Glomerular visceral epithelial cell (primary cell): ENCODE measurements around the gene ATP13A2.

Experiments
- DNase-seq: peaks from one replicate; pipeline ENCODE4 v3.0.0-alpha.2; 2016; ENCODE audit errors: extremely low spot score

Gene ATP13A2

DNA sequence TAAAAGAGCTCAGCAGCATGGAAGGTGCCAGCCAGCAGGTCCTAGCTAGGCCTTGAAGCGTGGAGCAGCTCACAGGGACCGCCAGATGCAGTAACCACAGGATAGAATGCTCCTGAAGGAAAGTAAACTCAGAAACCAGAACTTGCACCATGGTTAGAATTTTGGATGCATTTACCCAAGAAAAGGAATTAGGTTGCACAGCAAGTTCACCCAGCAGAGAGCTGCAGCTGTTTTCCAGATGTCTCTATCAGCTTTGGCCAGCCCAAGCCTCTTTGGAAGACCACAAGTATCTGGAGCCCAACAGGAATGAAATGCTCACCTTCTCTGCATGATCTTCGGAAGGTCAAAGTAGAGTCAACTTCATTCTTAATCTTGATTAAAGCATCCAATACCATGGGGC lies 21.0 kb upstream of the ATP13A2 start:
- DNase-seq: no peak

DNA sequence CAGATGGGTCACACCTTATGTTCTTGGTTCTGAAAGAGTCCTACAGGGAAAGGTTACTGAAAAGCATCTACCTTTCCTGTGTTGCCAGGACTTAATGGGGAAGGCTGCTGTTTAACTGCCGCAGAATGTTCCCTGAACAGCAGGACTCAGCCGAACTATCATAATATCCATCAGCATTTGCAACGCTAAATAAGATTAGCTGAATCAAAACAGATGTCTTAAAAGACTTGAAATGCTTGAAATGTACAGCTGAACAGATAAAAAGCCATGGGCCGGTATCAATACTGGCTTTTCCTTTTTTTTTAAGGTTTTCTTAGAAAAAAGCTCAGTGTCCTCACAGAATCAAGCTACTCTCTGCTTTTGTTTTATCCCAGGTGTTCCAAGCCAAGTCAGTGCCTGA lies 19.7 kb upstream of the ATP13A2 start:
- DNase-seq: no peak

- no peak for DNase-seq
These were observed 18.5 kb upstream of the ATP13A2 start for GRCh38 chr1:17030206-17030605.

DNA sequence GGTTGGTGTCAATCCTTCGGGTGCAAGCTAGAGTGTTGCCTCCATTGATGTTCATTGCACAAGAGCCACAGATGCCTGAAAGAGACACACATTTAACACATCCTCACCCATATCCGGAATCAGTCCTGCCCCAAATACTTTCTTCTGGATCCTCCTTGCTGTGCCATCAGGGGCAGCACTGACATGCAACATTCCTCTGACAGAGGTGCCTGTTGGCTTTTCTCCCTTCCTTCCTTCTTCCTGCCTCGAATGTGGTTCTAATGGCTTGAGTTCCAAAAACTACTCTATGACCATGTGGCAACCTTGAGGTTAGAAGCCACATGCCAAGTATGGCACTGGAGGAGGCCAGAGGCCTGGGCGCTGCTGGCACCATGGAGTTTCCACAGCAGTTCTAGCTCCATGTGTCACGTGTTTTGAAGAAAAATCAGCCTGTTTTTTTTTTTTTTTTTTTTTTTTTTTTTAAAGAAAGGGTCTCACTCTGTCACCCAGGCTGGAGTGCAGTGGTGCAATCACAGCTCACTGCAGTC lies 17.0 kb upstream of the ATP13A2 start:
- DNase-seq: no peak

- DNase-seq: no peak
These were observed 16.2 kb upstream of the ATP13A2 start for GRCh38 chr1:17027900-17028299.

DNA sequence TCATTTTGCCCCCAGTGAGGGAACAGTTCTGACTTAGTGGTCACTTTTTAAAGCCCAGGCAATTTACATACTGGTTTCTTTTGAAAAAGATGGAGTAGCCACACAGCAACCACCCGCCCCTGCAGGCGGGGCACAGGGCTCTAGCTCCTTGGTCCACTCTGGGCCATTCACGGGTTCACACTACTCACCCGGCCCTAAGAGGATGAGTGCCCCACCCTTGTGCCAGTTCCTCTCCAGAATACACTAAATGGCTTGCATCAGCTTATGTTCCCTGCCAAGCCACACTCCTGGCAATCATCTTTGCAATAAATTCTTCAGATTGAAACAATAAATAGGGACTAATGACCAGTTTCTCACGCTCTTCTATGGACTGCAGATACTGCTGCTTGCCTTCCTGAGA lies 15.7 kb upstream of the ATP13A2 start:
- DNase-seq: no peak

DNA sequence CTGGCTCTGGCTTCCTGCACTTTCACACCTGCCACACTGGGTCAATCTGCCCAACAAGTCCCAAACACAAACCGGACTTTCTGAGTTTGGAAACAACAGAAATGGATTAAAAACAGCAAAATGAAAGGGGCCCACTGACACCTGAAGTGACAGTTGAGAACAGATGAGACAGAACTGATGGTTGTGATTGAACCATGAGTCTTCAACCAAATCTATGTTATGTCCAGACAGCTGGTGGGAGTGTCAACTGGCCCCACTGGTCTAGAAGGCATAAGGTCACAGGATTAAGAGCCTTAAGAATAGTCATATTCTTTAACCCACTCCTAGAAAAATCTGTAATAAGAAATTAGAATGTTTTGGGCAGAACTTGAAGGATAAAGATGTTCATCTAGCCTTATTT lies 13.0 kb upstream of the ATP13A2 start:
- no peak for DNase-seq

GRCh38 chr1:17023573-17023972 lies 11.8 kb upstream of the ATP13A2 start:
- no peak for DNase-seq

DNA sequence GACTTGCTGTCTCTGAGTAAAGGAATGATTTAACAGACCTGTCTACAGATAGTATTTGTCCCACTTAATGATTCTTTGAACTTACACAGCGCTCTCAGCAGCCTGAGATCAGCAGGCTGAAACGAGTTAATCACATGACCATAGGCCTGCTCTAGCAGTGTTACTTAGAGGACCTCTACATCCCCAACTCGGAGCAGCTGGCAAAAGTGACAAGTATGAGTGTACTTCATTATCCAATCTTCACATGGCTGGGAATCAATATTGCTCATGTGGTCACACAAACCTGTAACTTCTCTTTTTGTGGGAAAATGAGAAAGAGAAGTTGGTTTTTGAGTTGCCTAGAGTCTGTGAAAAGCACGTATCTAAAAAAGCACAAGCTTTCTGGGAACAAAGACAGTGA lies 11.4 kb upstream of the ATP13A2 start:
- no peak for DNase-seq

DNA sequence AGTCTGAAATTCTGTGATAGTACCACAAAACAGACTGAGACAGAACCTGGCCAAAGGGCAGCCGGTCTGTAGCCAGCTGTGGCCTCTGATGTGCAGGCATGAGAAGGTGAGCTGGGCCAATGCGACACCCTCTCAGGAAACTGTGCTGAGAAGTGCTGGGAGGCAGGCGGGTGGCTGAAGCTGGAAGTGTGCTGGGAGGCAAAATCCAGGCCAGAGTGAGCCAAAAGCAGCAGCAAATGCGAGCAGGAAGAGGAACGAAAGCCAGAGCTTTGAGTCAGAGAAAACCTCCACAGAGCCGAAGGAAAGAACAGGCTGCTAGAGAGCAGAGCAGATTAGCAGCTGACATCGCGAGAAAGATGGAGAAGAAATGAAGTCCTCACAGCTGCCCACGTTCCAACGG lies 10.2 kb upstream of the ATP13A2 start:
- no peak for DNase-seq

DNA sequence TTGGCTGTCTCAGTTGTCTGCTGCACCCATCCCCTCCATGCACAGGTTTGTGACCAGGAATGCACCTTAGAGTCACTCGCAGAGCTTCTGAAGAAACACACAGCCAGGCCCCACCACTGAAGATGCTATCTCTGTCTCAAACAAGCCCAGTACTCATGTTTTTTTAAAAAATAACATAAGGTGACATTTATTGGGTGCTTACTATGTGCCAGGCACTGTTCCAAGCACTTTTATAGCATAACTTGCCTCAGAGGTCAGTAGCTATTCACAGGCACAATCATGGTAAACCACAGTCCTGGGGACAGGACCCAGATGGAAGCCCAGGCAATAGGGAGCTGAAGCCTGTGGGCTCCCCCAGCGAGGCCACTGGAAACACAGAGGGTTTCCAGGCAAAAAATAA lies 8.8 kb upstream of the ATP13A2 start:
- DNase-seq: no peak

DNA sequence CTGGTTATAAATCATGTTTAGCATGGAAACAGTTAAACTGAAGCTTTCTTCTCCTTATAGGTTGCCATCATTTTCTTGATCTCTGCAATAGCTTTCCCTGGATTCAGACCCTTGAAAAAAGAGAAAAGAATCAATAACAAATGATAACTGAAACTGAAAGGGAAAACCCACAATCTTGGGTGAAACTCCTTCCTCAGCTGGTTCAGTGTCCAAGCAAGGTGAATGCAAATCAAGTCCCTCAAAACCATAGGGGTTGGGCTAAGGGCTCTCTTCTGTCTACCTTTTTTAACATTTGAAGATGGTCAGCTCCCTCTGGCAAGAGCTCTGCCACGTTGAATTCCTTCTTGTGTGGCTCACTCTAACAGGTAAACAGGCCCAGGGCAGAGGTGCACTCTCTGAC lies 7.1 kb upstream of the ATP13A2 start:
- no peak for DNase-seq

GRCh38 chr1:17017435-17017834 lies 5.7 kb upstream of the ATP13A2 start:
- no peak for DNase-seq

- peak; percentile 54 for DNase-seq
These were observed 4.6 kb upstream of the ATP13A2 start for GRCh38 chr1:17016317-17016661.

DNA sequence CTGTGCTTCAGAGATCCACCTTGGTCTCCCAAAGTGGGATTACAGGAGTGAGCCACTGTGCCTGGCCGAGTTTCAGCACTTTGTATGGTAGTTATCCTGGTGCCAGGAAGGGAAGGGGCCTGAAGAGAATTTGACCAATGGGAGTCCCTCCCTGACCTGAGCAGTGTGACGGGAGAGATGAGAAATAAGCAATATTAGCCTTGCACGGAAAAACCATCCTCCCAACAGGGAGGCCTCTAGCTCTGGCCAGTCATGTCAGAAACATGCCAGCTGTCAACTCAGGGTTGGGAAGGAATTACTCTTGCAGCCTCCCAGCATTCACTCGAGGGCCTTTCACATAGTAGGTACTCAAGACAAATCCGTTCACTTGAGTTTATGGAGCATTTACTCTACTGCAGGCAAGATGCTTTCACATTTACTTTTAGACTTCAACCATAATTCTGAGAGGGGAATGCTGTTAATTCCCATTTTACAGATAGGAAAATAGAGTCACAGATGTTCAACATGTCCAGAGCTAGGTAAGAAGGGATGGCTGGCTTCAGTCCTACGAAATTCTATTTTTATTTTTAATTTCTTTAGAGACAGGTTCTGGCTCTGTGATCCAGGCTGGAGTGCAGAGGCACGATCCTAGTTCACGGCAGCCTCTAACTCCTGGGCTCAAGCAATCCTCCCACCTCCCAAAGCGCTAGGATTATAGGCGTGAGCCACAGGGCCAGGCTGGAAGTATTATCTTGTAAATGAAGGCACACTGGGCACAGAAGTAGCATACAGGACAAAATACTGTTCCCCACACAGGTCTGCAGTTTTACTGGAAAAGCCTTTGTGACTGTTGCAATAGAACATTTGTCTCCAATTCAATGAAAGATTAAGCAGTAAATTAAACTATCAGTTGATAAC lies 3.2 kb upstream of the ATP13A2 start:
- no peak for DNase-seq

GRCh38 chr1:17013491-17014320 lies 2.0 kb upstream of the ATP13A2 start:
- DNase-seq: peak; percentile 89

DNA sequence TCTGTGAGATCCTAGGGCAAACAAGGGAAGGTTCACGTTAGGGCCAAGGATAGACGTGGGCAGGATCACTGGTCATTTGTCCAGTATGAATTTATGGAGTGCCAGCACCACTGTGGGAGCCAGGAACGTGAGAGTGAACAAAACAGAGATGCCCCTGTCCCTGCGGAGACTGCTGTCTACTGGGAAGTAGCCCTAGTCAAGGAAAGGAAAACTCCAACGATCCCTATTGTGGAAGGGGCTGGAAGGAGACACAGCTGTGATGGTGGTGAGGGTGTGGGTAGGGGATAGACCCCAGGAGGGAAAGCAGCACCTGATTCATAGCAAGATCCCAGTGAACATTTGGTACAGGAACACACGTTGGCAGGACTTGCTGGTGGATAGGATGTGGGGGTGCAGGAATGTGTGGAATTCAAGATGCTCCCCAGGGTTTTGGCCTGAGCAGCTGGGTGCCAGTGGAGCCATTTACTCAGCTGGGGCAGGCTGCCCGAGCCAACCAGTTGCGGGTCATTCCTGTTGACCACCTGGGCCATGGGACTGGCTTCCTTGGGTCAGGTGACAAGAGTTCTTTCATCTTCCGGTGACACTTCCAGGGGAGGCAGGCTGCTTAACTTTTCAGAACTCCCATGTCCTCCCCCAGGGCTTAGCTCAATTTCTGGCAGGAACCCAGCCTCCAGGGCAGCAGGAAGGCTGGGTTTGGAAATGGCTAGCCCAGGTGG lies 1.2 kb upstream of the ATP13A2 start:
- peak; percentile 92 for DNase-seq

DNA sequence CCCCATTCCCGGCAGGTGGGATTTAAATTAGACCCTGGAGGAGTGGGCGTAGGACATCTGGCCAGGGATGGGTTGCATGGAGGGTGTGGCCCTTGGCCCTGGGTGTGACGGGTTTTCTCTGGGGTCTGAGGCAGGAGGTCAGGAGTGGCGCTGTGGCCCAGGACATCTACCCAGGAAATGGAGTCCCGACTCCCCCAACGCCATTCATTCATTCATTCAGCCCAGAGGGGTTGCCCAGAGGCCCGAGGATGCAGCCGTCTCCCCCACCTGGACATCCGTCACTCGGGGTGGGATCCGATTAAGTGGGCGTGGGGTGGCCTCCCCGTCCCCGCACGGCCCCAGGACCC lies 663 bp downstream of the ATP13A2 start:
- DNase-seq: no peak

GRCh38 chr1:17009706-17010105 lies 2.0 kb downstream of the ATP13A2 start:
- no peak for DNase-seq

DNA sequence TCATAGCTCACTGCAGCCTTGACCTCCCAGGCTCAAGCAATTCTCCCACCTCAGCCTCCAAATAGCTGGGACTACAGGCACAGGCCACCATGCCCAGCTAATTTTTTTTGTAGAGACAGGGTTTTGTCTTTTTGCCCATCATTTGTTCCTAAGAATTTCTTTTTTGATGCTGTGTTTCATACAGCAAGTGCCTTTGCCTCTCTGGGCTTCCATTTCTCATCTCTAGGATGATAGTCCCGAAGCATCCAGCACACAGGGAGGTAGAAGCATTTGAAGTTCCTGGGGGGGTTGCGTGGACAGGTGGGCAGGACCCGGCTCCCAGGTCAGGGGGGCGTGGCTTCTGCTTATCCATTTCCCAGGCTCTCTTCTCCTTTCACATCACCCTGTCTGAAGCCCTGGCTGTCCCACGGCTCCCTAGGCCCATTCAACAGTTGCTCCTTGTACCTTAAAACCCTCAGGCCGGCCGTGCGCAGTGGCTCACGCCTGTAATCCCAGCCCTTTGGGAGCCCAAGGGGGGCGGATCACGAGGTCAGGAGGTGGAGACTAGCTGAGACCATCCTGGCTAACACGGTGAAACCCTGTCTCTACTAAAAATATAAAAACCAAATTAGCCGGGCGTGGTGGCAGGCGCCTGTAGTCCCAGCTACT lies 3.4 kb downstream of the ATP13A2 start:
- DNase-seq: no peak

DNA sequence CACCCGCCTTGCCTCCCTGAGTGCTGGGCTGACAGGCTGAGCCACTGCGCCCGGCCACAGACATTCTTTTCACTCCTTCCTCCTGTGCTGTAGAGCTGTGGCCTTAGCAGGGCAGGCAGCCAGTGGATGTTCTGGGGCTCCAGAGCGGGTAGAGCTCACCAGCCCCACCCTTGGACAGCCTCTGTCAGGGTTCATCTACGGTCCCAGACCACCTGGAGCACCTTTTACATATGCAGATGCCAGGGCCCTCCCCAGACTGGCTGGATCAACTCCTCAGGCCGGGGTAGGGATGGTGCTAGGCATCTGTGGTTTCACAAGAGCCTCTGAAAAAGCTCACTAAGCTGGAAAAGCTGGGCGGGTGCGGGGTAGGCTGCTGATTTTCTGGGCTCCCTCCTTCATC lies 4.6 kb downstream of the ATP13A2 start:
- no peak for DNase-seq

DNA sequence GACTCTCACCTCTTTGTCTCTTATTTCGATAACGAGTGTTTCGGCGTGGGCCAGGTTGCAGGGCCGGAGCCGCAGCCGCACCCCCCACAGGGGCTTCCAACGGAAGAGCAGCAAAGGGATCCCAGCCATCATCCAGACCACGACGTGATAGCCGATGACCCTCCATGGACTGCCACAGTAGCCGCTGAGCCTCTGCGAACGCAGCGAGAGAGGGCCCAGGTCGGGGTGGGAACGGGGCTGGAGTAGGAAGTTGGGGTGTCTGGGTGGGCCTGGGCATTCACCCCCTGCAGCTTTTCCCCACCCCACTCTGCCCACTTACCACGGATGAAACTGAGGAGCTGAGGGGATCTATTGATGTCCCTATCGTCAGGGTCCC lies 6.4 kb downstream of the ATP13A2 start:
- DNase-seq: no peak
